NCI-H2227 treated with DMSO at 0.1 percent for 48 hours (cell line): ENCODE results near the gene IFITM5.
"Not testable (repeated sequence)": the region's sequence is repeated elsewhere in the genome, so short reads cannot be mapped to it uniquely, and the experiment has no call there.

Experiments
- DNase-seq: peaks from one replicate; lab custom pipeline; 2025; lab: John Stamatoyannopoulos, UW

IFITM5 gene

GRCh38 chr11:328012-328411 lies 28.7 kb upstream of the IFITM5 start:
- no peak for DNase-seq

GRCh38 chr11:327581-327923 lies 28.2 kb upstream of the IFITM5 start:
- no peak for DNase-seq

- no peak for DNase-seq
These were observed 27.7 kb upstream of the IFITM5 start for GRCh38 chr11:326842-327580.

- DNase-seq = no peak
These were observed 27.2 kb upstream of the IFITM5 start for GRCh38 chr11:326592-326841.

DNA sequence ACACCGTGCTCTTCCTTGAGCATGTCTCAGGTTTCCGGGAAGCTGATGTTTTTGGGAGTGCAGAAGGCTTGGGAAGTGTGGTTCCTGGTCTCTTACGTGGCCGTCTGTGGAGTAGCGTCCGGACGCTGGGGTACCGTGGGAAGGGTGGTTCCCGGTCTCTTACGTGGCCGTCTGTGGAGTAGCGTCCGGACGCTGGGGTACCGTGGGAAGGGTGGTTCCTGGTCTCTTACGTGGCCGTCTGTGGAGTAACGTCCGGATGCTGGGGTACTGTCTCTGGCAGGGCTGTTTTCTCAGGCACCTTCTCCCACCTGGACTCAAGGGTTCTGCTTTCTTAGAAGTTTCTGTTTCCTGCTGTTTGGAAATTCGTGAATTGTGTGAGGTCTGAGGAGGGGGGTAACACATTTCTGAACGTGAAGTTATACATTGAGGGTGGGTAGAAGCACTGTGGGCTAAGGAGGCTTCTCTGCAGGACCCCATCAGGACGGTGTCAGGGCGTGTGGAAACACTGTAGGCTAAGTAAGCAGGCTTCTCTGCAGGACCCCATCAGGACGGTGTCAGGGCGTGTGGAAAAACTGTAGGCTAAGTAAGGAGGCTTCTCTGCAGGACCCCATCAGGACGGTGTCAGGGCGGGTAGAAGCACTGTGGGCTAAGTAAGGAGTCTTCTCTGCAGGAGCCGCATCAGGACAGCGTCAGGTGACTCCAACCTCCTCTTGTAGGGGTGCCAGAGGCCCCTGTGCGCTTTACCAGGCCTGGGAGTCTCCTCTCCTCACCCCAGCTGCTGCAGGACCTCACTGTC lies 26.7 kb upstream of the IFITM5 start:
- no peak for DNase-seq

- DNase-seq = not testable (repeated sequence)
These were observed 25.5 kb upstream of the IFITM5 start for GRCh38 chr11:324593-325517.

- no peak for DNase-seq
These were observed 24.8 kb upstream of the IFITM5 start for GRCh38 chr11:324156-324555.

DNA sequence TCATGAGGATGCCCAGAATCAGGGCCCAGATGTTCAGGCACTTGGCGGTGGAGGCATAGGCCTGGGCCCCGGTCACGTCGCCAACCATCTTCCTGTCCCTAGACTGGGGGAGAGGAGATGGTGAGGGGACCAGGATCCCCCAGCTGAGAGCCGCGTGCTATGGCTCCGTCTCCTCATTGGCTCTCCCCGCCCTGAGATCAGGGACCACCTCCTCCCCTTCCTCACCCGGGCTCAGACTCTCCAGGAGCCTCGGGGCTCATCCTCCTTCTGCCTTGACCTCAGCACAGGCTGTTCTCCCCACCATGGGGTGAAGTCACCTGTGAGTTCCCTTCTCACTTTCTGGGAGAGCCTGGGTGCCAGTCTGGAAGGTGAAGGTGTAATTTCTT lies 20.6 kb upstream of the IFITM5 start:
- DNase-seq = not testable (repeated sequence)

DNA sequence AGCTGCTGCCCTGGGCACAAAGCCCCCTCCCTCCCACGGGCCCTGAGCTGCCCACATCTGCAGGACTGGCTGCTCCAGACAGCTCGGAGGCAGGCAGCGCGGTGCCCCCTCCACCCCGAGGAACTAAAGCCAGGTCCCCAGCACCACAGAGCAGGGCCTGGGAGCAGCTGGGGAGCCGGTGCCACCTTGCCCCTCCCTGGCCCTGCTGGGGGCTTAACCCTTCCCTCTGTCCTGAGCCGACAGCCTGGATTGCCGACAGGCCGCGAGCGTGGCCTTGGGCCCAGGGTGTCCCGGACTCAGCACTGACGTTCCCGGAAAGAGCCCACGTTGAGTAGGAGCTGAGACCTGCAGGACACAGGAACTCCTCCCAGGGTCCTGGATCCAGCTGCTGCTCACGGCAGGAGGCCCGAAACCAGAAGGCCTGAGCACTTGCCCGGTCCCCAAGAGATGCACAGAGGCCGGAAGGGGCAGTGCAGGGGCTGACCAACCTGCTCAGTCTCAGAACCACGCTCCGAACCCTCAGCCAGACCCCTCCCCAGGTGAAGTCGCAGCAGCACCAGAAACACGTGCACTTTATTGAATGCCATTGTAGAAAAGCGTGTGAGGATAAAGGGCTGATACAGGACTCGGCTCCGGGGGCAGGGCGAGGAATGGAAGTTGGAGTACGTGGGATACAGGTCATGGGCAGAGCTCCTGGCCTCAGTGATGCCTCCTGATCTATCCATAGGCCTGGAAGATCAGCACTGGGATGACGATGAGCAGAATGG lies 20.0 kb upstream of the IFITM5 start:
- not testable (repeated sequence) for DNase-seq

DNA sequence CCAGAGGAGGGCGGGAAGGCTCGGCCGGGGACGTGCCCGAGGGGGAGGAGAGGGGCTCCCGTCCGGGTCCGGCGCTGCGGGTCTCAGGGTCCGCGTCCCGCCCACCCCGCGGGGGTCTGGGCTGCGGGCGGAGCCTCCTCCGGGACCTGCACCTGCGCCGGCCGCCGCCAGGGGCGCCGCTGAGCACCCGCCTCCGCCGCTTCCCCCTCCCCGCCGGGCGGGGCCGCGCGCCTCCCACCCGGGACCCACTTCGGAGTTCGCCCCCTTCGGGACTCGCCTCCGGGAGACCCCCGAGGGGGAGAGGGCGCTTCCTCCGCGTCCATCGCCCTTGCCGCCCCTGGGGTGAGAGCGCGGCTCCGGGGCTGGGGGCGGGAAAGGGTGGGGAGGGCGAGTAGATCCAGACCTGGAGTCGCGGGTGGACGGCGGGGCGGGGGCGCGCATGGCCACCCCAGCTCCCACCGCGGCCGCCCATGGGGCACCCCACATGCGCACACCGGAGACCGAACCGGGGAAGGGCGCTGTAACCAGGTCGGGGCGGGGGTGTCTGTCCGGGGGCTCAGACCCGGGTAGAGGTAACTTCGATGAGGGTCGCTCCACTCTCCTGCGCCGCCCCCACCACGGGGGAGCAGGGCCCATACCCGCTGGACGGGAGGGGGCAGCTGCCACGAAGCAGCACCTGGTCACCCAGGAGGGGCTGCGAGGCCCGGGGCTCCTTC lies 19.2 kb upstream of the IFITM5 start:
- DNase-seq = not testable (repeated sequence)

GRCh38 chr11:317668-318404 lies 18.5 kb upstream of the IFITM5 start:
- not testable (repeated sequence) for DNase-seq

DNA sequence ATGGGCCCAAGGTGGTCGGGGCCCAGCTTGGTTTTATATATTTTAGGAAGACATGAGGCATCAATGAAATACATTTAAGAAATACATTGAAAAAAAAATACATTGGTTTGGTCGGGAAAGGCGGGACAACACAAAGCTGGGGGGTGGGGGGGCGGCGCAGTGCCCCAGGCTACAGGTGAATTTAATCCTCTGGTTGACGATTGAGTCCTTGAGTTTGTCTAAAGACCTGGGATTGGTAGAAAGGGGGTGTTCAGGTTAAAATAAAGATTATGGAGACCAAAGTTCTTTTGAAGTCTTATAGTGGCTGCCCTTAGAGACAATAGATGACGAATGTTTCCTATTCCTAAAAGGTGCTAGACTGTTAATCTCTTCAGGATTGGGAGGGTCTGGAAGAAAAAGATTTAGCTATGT lies 17.6 kb upstream of the IFITM5 start:
- DNase-seq = no peak

GRCh38 chr11:316031-316701 lies 16.8 kb upstream of the IFITM5 start:
- DNase-seq = no peak

DNA sequence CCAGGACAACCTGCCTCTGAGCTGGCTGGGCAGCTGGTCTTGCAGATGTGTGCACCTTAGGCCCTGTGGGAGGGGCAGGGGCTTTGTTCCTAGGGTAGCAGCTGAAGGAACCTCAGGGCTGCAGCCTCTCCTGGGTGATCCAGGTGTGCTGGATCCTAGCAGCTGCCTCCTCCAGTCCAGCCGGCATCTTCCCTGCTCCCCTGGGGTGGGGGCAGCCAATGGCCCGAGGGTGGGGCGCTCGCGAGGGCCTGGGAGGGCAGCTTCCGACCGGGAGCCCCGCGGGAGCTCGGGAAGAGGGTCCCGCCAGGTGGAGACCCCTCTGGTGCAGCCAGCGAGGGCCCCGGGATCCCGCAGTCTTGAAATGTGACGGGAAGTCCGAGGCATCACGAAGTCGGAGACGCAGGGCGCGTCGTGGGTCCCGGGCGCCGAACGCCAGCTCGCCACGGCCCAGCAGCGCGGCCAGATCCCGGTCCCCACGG lies 16.2 kb upstream of the IFITM5 start:
- no peak for DNase-seq

DNA sequence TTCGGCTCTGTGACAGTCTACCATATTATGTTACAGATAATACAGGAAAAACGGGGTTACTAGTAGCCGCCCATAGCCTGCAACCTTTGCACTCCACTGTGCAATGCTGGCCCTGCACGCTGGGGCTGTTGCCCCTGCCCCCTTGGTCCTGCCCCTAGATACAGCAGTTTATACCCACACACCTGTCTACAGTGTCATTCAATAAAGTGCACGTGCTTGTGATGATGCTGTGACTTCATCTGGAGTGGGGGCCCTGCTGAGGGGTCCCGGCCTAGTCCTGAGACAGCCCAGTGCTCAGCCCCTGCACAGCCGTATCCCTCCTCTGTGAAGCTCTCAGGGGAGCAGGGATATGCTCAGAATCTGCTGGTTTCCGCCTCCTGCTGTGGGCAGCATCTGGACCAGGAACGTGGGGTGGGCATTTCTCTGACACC lies 15.7 kb upstream of the IFITM5 start:
- no peak for DNase-seq

DNA sequence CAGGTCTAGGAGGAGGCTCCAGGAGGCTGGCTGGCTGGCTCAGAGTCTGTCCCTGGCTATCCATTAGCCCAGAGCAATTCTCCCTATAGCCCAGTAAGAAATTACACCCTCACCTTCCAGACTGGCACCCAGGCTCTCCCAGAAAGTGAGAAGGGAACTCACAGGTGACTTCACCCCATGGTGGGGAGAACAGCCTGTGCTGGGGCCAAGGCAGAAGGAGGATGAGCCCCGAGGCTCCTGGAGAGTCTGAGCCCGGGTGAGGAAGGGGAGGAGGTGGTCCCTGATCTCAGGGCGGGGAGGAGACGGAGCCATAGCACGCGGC lies 15.2 kb upstream of the IFITM5 start:
- DNase-seq = not testable (repeated sequence)

- no peak for DNase-seq
These were observed 14.6 kb upstream of the IFITM5 start, which contains the start of gene IFITM1 for GRCh38 chr11:313787-314553. Gene IFITM1 (plus strand): TSS chr11:314040. CDS start chr11:314171, 131 bp downstream.

GRCh38 chr11:313304-313786 lies 14.0 kb upstream of the IFITM5 start:
- DNase-seq = no peak
